Neural progenitor cell (in vitro differentiated cells): Measurements from ENCODE around the gene RAMP1. TPM values are rescaled to one million over a fixed set of nuclear protein-coding genes. Genes with fewer than 3 reads are reported as not detected.

ENCODE experiments used
- DNase-seq: peaks from one replicate; pipeline ENCODE4 v3.0.0-alpha.2; 2016; ENCODE audit warnings: low spot score
- H2AFZ ChIP-seq: fragments of 200-600 bp; sonication (generic); replicated peaks from 2 replicates; pipeline ENCODE4 v1.6.1; 2016; ENCODE audit warnings: antibody characterized with exemption
- H3F3A ChIP-seq: fragments of 200-600 bp; sonication (generic); 2 replicates; pipeline ENCODE4 v1.6.1; 2016; ENCODE audit warnings: antibody characterized with exemption, low read depth
- H3K27ac ChIP-seq: fragments of 200-600 bp; sonication (generic); 2 replicates; pipeline ENCODE4 v1.5.1; 2016; ENCODE audit warnings: mild to moderate bottlenecking
- H3K27me3 ChIP-seq: fragments of 200-600 bp; sonication (generic); 2 replicates; pipeline ENCODE4 v1.6.1; 2016; ENCODE audit warnings: mild to moderate bottlenecking, moderate library complexity
- H3K36me3 ChIP-seq: fragments of 200-600 bp; sonication (generic); 2 replicates; pipeline ENCODE4 v1.5.1; 2016
- H3K4me1 ChIP-seq: fragments of 200-600 bp; sonication (generic); 2 replicates; pipeline ENCODE4 v1.6.1; 2016; ENCODE audit warnings: mixed run types
- H3K4me2 ChIP-seq: fragments of 200-600 bp; sonication (generic); 2 replicates; pipeline ENCODE4 v1.6.1; 2016
- H3K4me3 ChIP-seq: fragments of 200-600 bp; sonication (generic); 2 replicates; pipeline ENCODE4 v1.5.1; 2016
- H3K79me2 ChIP-seq: fragments of 200-600 bp; sonication (generic); 2 replicates; pipeline ENCODE4 v1.6.1; 2016; ENCODE audit warnings: low read depth
- H3K9ac ChIP-seq: fragments of 200-600 bp; sonication (generic); 2 replicates; pipeline ENCODE4 v1.6.1; 2016
- H3K9me3 ChIP-seq: fragments of 200-600 bp; sonication (generic); 2 replicates; pipeline ENCODE4 v1.5.1; 2016; ENCODE audit warnings: low read depth
- H4K20me1 ChIP-seq: fragments of 200-600 bp; sonication (generic); 2 replicates; pipeline ENCODE4 v1.6.1; 2016; ENCODE audit warnings: low read depth
- H3K27ac Mint-ChIP-seq: 3 replicates; pipeline ENCODE4 v1.8.0; 2021; ENCODE audit warnings: mixed read lengths
- H3K27me3 Mint-ChIP-seq: 2 replicates; pipeline ENCODE4 v1.8.0; 2022; ENCODE audit warnings: low read depth, mild to moderate bottlenecking, inconsistent platforms, moderate library complexity, mixed read lengths; ENCODE audit not compliant: insufficient read depth
- H3K36me3 Mint-ChIP-seq: 3 replicates; pipeline ENCODE4 v1.8.0; 2021; ENCODE audit warnings: mixed read lengths
- H3K4me1 Mint-ChIP-seq: 3 replicates; pipeline ENCODE4 v1.8.0; 2021; ENCODE audit warnings: mixed read lengths
- H3K4me3 Mint-ChIP-seq: 3 replicates; pipeline ENCODE4 v1.8.0; 2021; ENCODE audit warnings: mild to moderate bottlenecking, moderate library complexity, mixed read lengths
- H3K9me3 Mint-ChIP-seq: 3 replicates; pipeline ENCODE4 v1.8.0; 2020; ENCODE audit warnings: mixed read lengths
- CTCF ChIP-seq: fragments of 200-600 bp; sonication (generic); IDR thresholded peaks from 2 replicates; pipeline ENCODE4 v1.5.1; 2017; ENCODE audit warnings: antibody characterized with exemption, mild to moderate bottlenecking
- EZH2 ChIP-seq: fragments of 200-600 bp; sonication (generic); IDR thresholded peaks from 2 replicates; pipeline ENCODE4 v1.6.1; 2017; ENCODE audit warnings: antibody characterized with exemption, mild to moderate bottlenecking, moderate library complexity
- EZH2phosphoT487 ChIP-seq: fragments of 200-600 bp; sonication (generic); IDR thresholded peaks from 2 replicates; pipeline ENCODE4 v1.6.1; 2017; ENCODE audit warnings: antibody characterized with exemption
- total RNA-seq: library from RNA; depleted of rRNA; stranded (reverse); fragments of >200 nt; gene quantifications from 2 replicates; pipeline ENCODE4 v1.2.3, GENCODE V29; 2015; ENCODE audit warnings: low replicate concordance

Gene RAMP1
- total RNA-seq, 1 donor from 2014 or later = not detected

- no peak overlapping the region for H3K27ac Mint-ChIP-seq
- Histone ChIP-seq H3K79me2 (no peaks in the 10 kb centered on the region), H3F3A (no peaks in the 10 kb centered on the region), H3K9ac (no peak overlapping the region), H3K4me2 (no peak overlapping the region), H3K9me3 (no peaks in the 10 kb centered on the region), H3K4me1 (peaks cover 2% of the 10 kb centered on the region), H3K27me3 (no peaks in the 10 kb centered on the region), H2AFZ (no peak overlapping the region), H3K36me3 (no peaks in the 10 kb centered on the region), H3K27ac (no peak overlapping the region), H3K4me3 (no peak overlapping the region), H4K20me1 (no peaks in the 10 kb centered on the region)
- DNase-seq = no peak
- TF ChIP-seq EZH2 (no peak), CTCF (no peak), EZH2phosphoT487 (no peak)
- peaks cover 13% of the 10 kb centered on the region for H3K4me1 Mint-ChIP-seq
- H3K4me3 Mint-ChIP-seq = no peak overlapping the region
- peaks cover 6% of the 10 kb centered on the region for H3K27me3 Mint-ChIP-seq
- H3K9me3 Mint-ChIP-seq = no peaks in the 10 kb centered on the region
- H3K36me3 Mint-ChIP-seq = no peaks in the 10 kb centered on the region
Measured at GRCh38 chr2:237882510-237883481, 23.4 kb downstream of the RAMP1 start.

- no peak overlapping the region for H3K27ac Mint-ChIP-seq
- H3K27ac ChIP-seq = no peak overlapping the region
Measured at GRCh38 chr2:237883951-237884446, 24.6 kb downstream of the RAMP1 start.

GRCh38 chr2:237884681-237885080 is 25.3 kb downstream of the RAMP1 start:
- Histone ChIP-seq H3K4me2 (no peak overlapping the region), H3K9me3 (no peaks in the 10 kb centered on the region), H3K36me3 (no peaks in the 10 kb centered on the region), H3K4me1 (peaks cover 2% of the 10 kb centered on the region), H3K9ac (no peak overlapping the region), H2AFZ (no peak overlapping the region), H3K27ac (no peak overlapping the region), H3K27me3 (no peaks in the 10 kb centered on the region), H4K20me1 (no peaks in the 10 kb centered on the region), H3F3A (no peaks in the 10 kb centered on the region), H3K4me3 (no peak overlapping the region), H3K79me2 (no peaks in the 10 kb centered on the region)
- H3K36me3 Mint-ChIP-seq = no peaks in the 10 kb centered on the region
- H3K4me3 Mint-ChIP-seq = no peak overlapping the region
- no peak overlapping the region for H3K27ac Mint-ChIP-seq
- no peaks in the 10 kb centered on the region for H3K9me3 Mint-ChIP-seq
- TF ChIP-seq CTCF (no peak), EZH2phosphoT487 (no peak), EZH2 (no peak)
- peaks cover 6% of the 10 kb centered on the region for H3K27me3 Mint-ChIP-seq
- no peak for DNase-seq
- peaks cover 11% of the 10 kb centered on the region for H3K4me1 Mint-ChIP-seq

More at GRCh38 chr2:237883951-237884446, 24.6 kb downstream of the RAMP1 start:
- Mint-ChIP-seq H3K4me3 (peak overlapping the region; percentile 10), H3K9me3 (no peaks in the 10 kb centered on the region), H3K4me1 (peaks cover 11% of the 10 kb centered on the region), H3K27me3 (peaks cover 6% of the 10 kb centered on the region), H3K36me3 (no peaks in the 10 kb centered on the region)
- H3K9ac ChIP-seq = no peak overlapping the region
- no peaks in the 10 kb centered on the region for H4K20me1 ChIP-seq
- DNase-seq = no peak
- H3K79me2 ChIP-seq = no peaks in the 10 kb centered on the region
- H3K4me1 ChIP-seq = peaks cover 2% of the 10 kb centered on the region
- H3K27me3 ChIP-seq = no peaks in the 10 kb centered on the region
- H2AFZ ChIP-seq = no peak overlapping the region
- H3K9me3 ChIP-seq = no peaks in the 10 kb centered on the region
- H3K36me3 ChIP-seq = no peaks in the 10 kb centered on the region
- TF ChIP-seq EZH2 (no peak), CTCF (no peak), EZH2phosphoT487 (no peak)
- no peaks in the 10 kb centered on the region for H3F3A ChIP-seq
- no peak overlapping the region for H3K4me2 ChIP-seq
- no peak overlapping the region for H3K4me3 ChIP-seq
